Keratinocyte (primary cell): ENCODE data around the gene CDH6. TPM values are rescaled to one million over a fixed set of nuclear protein-coding genes. Genes with fewer than 3 reads are reported as not detected.

Experiments used
- DNase-seq: peaks from one replicate; pipeline ENCODE4 v3.0.0-alpha.2; 2011; ENCODE audit warnings: low read depth, missing footprints, low spot score
- FAIRE-seq: peaks from 2 replicates; lab custom pipeline; 2011; peaks lifted over from hg19 to GRCh38; lab: Jason Lieb, UNC
- H2AFZ ChIP-seq: 2 replicates; pipeline ENCODE4 v1.6.0; 2012; ENCODE audit warnings: low read length, control low read depth, inconsistent platforms; ENCODE audit not compliant: control insufficient read depth
- H3K27ac ChIP-seq: 2 replicates; pipeline ENCODE4 v1.5.1; 2011; ENCODE audit warnings: low read length; ENCODE audit not compliant: control insufficient read depth, insufficient read depth
- H3K27me3 ChIP-seq: 3 replicates; pipeline ENCODE4 v1.6.0; 2011; ENCODE audit warnings: low read length; ENCODE audit not compliant: control insufficient read depth, insufficient read depth; ENCODE audit errors: extremely low read depth
- H3K36me3 ChIP-seq, 2 experiments: 2 replicates in 1 of 2; 3 replicates in 1 of 2; pipeline ENCODE4 v1.5.1; 2011; ENCODE audit warnings: low read length in 2 of 2, mild to moderate bottlenecking in 1 of 2; ENCODE audit not compliant: control insufficient read depth in 2 of 2, insufficient read depth in 2 of 2; ENCODE audit errors: extremely low read depth in 1 of 2
- H3K4me1 ChIP-seq: 3 replicates; pipeline ENCODE4 v1.5.1; 2011; ENCODE audit warnings: low read length; ENCODE audit not compliant: control insufficient read depth, insufficient read depth; ENCODE audit errors: extremely low read depth
- H3K4me2 ChIP-seq: 3 replicates; pipeline ENCODE4 v1.6.0; 2011; ENCODE audit warnings: low read depth, low read length; ENCODE audit not compliant: control insufficient read depth, insufficient read depth; ENCODE audit errors: extremely low read depth
- H3K4me3 ChIP-seq, 3 experiments: fragments of 200-600 bp in 1 of 3; sonication (generic) in 1 of 3; 2 replicates in 2 of 3; 3 replicates in 1 of 3; pipeline ENCODE4 v1.5.1; 2011 to 2016; ENCODE audit warnings: low read length in 3 of 3, mild to moderate bottlenecking in 3 of 3, control low read depth in 2 of 3, inconsistent platforms in 1 of 3, low read depth in 1 of 3, mixed read lengths in 1 of 3, mixed run types in 1 of 3, moderate library complexity in 1 of 3; ENCODE audit not compliant: control insufficient read depth in 2 of 3, insufficient read depth in 2 of 3; ENCODE audit errors: extremely low read depth in 1 of 3
- H3K79me2 ChIP-seq: 2 replicates; pipeline ENCODE4 v1.6.0; 2012; ENCODE audit warnings: low read length; ENCODE audit not compliant: control insufficient read depth, insufficient read depth
- H3K9ac ChIP-seq: 3 replicates; pipeline ENCODE4 v1.6.0; 2011; ENCODE audit warnings: low read length; ENCODE audit not compliant: control insufficient read depth, insufficient read depth; ENCODE audit errors: extremely low read depth
- H3K9me1 ChIP-seq: 3 replicates; pipeline ENCODE4 v1.6.0; 2011; ENCODE audit warnings: low read length; ENCODE audit not compliant: control insufficient read depth, insufficient read depth; ENCODE audit errors: extremely low read depth
- H3K9me3 ChIP-seq: 2 replicates; pipeline ENCODE4 v1.5.1; 2012; ENCODE audit warnings: low read depth, low read length; ENCODE audit not compliant: control insufficient read depth
- H4K20me1 ChIP-seq: 3 replicates; pipeline ENCODE4 v1.6.0; 2011; ENCODE audit warnings: low read length; ENCODE audit not compliant: control insufficient read depth, insufficient read depth; ENCODE audit errors: extremely low read depth
- CTCF ChIP-seq, 3 experiments: IDR thresholded peaks in 1 of 3; conservative IDR thresholded peaks in 1 of 3; optimal IDR thresholded peaks in 1 of 3; 2 replicates in 2 of 3; 3 replicates in 1 of 3; pipeline versions ENCODE3 to v1.5.1; 2011; ENCODE audit warnings: low read length in 3 of 3, mild to moderate bottlenecking in 3 of 3, moderate library complexity in 2 of 3, control low read depth in 1 of 3, inconsistent platforms in 1 of 3; ENCODE audit not compliant: insufficient read depth in 2 of 3; ENCODE audit errors: extremely low read depth in 1 of 3
- EZH2 ChIP-seq: IDR thresholded peaks from one replicate; pipeline ENCODE4 v1.6.1; 2012; ENCODE audit warnings: inconsistent platforms, mild to moderate bottlenecking, low read length, moderate library complexity
- dilution Hi-C: fragments of 300-500 bp; cut with MboI; formaldehyde crosslinking; loops from one replicate; pipeline ENCODE4 v1.7.0; 2020; ENCODE audit warnings: low sequenced_read_pairs; ENCODE audit not compliant: extremely low pct_ligation_motif_present
- polyA plus RNA-seq, 5 experiments: library from polyadenylated mRNA; depleted of rRNA in 3 of 5; stranded (reverse) in 3 of 5; stranded (forward) in 1 of 5; unstranded in 1 of 5; fragments of >200 nt; gene quantifications; 1 replicate in 1 of 5; 2 replicates in 3 of 5; 3 replicates in 1 of 5; pipeline versions ENCODE4 v1.2.1 to v1.2.3, GENCODE V29; 2011 to 2012; ENCODE audit warnings: missing spikeins in 2 of 5, low read depth in 1 of 5, low replicate concordance in 1 of 5

Gene CDH6
- polyA plus RNA-seq, 1 donor (not counting 4 experiments of a cell fraction or from before 2014, with no cell fraction given) = not detected

GRCh38 chr5:31303688-31304087, 110.2 kb downstream of the CDH6 start:
- Histone ChIP-seq H3K9me1 (no peaks in the 10 kb centered on the region), H2AFZ (no peak overlapping the region), H3K9me3 (no peaks in the 10 kb centered on the region), H3K4me1 (no peaks in the 10 kb centered on the region), H3K27ac (no peak overlapping the region), H3K27me3 (no peaks in the 10 kb centered on the region), H3K4me2 (no peak overlapping the region), H3K4me3 (no peak overlapping the region), H3K9ac (no peak overlapping the region), H3K36me3 (no peaks in the 10 kb centered on the region), H4K20me1 (no peaks in the 10 kb centered on the region), H3K79me2 (no peaks in the 10 kb centered on the region)
- dilution Hi-C loops = no loop called here
- DNase-seq (no peak), FAIRE-seq (no peak)
- TF ChIP-seq EZH2 (no peak), CTCF (optimal IDR thresholded peaks at IDR 0.05 in 1 of 3, IDR thresholded peaks at IDR 0.05 in 1 of 3, conservative IDR thresholded peaks at IDR 0.05 in 1 of 3; ENCODE audit: extremely low read depth in 1 of 3, insufficient read depth in 2 of 3, low read length in 3 of 3) (no peak)

GRCh38 chr5:31317665-31318064, 124.2 kb downstream of the CDH6 start:
- no peak overlapping the region for H2AFZ ChIP-seq
- H3K27me3 ChIP-seq = peaks cover 2% of the 10 kb centered on the region
- TF ChIP-seq EZH2 = no peak
- no peak for TF ChIP-seq CTCF (optimal IDR thresholded peaks at IDR 0.05 in 1 of 3, IDR thresholded peaks at IDR 0.05 in 1 of 3, conservative IDR thresholded peaks at IDR 0.05 in 1 of 3; ENCODE audit: extremely low read depth in 1 of 3, insufficient read depth in 2 of 3, low read length in 3 of 3)
- H3K9ac ChIP-seq = no peak overlapping the region
- no peak for DNase-seq
- no peak overlapping the region for H3K27ac ChIP-seq
- no peaks in the 10 kb centered on the region for H4K20me1 ChIP-seq
- no peaks in the 10 kb centered on the region for H3K9me3 ChIP-seq
- H3K4me1 ChIP-seq = no peaks in the 10 kb centered on the region
- no peaks in the 10 kb centered on the region for H3K36me3 ChIP-seq
- no peak for FAIRE-seq
- dilution Hi-C loops = no loop called here
- no peak overlapping the region for H3K4me3 ChIP-seq
- no peak overlapping the region for H3K4me2 ChIP-seq
- no peaks in the 10 kb centered on the region for H3K9me1 ChIP-seq
- H3K79me2 ChIP-seq = no peaks in the 10 kb centered on the region
